Neural cell (in vitro differentiated cells): ENCODE results near the gene GIT2. TPM values are rescaled to one million over a fixed set of nuclear protein-coding genes. Genes with fewer than 3 reads are reported as not detected.

ENCODE experiments used
- H2AFZ ChIP-seq: fragments of 200-600, 300-800 bp; sonication (generic), shearing (Covaris generic); 2 replicates; pipeline ENCODE4 v1.6.0; 2014; ENCODE audit warnings: low read depth, mild to moderate bottlenecking, antibody characterized with exemption, low read length, moderate library complexity
- H3F3A ChIP-seq: fragments of 200-600 bp; shearing (Covaris generic); 2 replicates; pipeline ENCODE4 v1.6.1; 2016; ENCODE audit warnings: mild to moderate bottlenecking, moderate library complexity, mixed read lengths, antibody characterized with exemption, low read length; ENCODE audit not compliant: insufficient read depth, poor library complexity, severe bottlenecking
- H3K27ac ChIP-seq: fragments of 200-600, 300-800 bp; sonication (generic), shearing (Covaris generic); 2 replicates; pipeline ENCODE4 v1.5.1; 2014; ENCODE audit warnings: mild to moderate bottlenecking, low read length, moderate library complexity
- H3K27me3 ChIP-seq: fragments of 300-800, 200-600 bp; sonication (generic), shearing (Covaris generic); 2 replicates; pipeline ENCODE4 v1.6.0; 2014; ENCODE audit warnings: mild to moderate bottlenecking, low read depth, low read length, moderate library complexity; ENCODE audit not compliant: insufficient read depth
- H3K36me3 ChIP-seq: fragments of 300-800, 200-600 bp; sonication (generic), shearing (Covaris generic); 2 replicates; pipeline ENCODE4 v1.5.1; 2014; ENCODE audit warnings: mild to moderate bottlenecking, antibody characterized with exemption, low read length, moderate library complexity; ENCODE audit not compliant: insufficient read depth
- H3K4me2 ChIP-seq: fragments of 300-800, 200-600 bp; sonication (generic), shearing (Covaris generic); 2 replicates; pipeline ENCODE4 v1.6.0; 2014; ENCODE audit warnings: mild to moderate bottlenecking, low read length
- H3K4me3 ChIP-seq: fragments of 300-800, 200-600 bp; sonication (generic), shearing (Covaris generic); 2 replicates; pipeline ENCODE4 v1.5.1; 2014; ENCODE audit warnings: mild to moderate bottlenecking, low read length, moderate library complexity
- H3K79me2 ChIP-seq: fragments of 200-600 bp; shearing (Covaris generic); replicated peaks from 2 replicates; pipeline ENCODE4 v1.6.0; 2014; ENCODE audit warnings: mild to moderate bottlenecking, low read length, moderate library complexity; ENCODE audit not compliant: insufficient read depth
- H3K9ac ChIP-seq: fragments of 300-800, 200-600 bp; sonication (generic), shearing (Covaris generic); 2 replicates; pipeline ENCODE4 v1.6.1; 2016; ENCODE audit warnings: mild to moderate bottlenecking, low read length, mixed read lengths
- H3K9me2 ChIP-seq: fragments of 200-600 bp; shearing (Covaris generic); 2 replicates; pipeline ENCODE4 v1.6.1; 2016; ENCODE audit warnings: mild to moderate bottlenecking, low read length, mixed read lengths; ENCODE audit not compliant: insufficient read depth
- H3K9me3 ChIP-seq: fragments of 200-600, 300-800 bp; sonication (generic), shearing (Covaris generic); 2 replicates; pipeline ENCODE4 v1.6.1; 2016; ENCODE audit warnings: mild to moderate bottlenecking, mixed run types, low read length, moderate library complexity, mixed read lengths
- H4K20me1 ChIP-seq: fragments of 200-600 bp; shearing (Covaris generic); 2 replicates; pipeline ENCODE4 v1.6.1; 2016; ENCODE audit warnings: mild to moderate bottlenecking, mixed run types; ENCODE audit not compliant: insufficient read depth
- EP300 ChIP-seq: fragments of 450-650 bp; conservative IDR thresholded peaks from 2 replicates; pipeline ENCODE4 v1.6.1; 2014; ENCODE audit warnings: antibody characterized with exemption, mild to moderate bottlenecking, moderate library complexity; ENCODE audit not compliant: poor library complexity, severe bottlenecking
- EZH2 ChIP-seq: fragments of 200-600, 300-800 bp; shearing (Covaris generic), sonication (generic); IDR thresholded peaks from 2 replicates; pipeline ENCODE4 v1.6.1; 2014; ENCODE audit warnings: antibody characterized with exemption, low read length, borderline replicate concordance, mild to moderate bottlenecking; ENCODE audit not compliant: insufficient read depth, poor library complexity, severe bottlenecking
- POLR2AphosphoS5 ChIP-seq: IDR thresholded peaks from 2 replicates; pipeline ENCODE4 v1.6.1; 2012
- RAD21 ChIP-seq: fragments of 450-650 bp; conservative IDR thresholded peaks from 2 replicates; pipeline ENCODE4 v1.6.1; 2014; ENCODE audit warnings: antibody characterized with exemption, mild to moderate bottlenecking, moderate library complexity
- SMC3 ChIP-seq: fragments of 450-650 bp; conservative IDR thresholded peaks from 2 replicates; pipeline ENCODE4 v1.6.1; 2014; ENCODE audit warnings: antibody characterized with exemption, mild to moderate bottlenecking, moderate library complexity; ENCODE audit not compliant: poor library complexity
- TAF1 ChIP-seq: IDR thresholded peaks from 2 replicates; pipeline ENCODE4 v1.6.1; 2012; ENCODE audit warnings: low read depth
- polyA plus RNA-seq: library from polyadenylated mRNA; depleted of rRNA; stranded (reverse); fragments of >200 nt; gene quantifications from 2 replicates; pipeline ENCODE4 v1.2.3, GENCODE V29; 2014
- TF ChIP-seq, protein P1 (sequence below): fragments of 450-650 bp; IDR thresholded peaks from 2 replicates; pipeline ENCODE4 v1.5.1; 2014; ENCODE audit warnings: antibody characterized with exemption, mild to moderate bottlenecking, moderate library complexity; ENCODE audit not compliant: poor library complexity, severe bottlenecking
- TF ChIP-seq, protein P2 (sequence below): IDR thresholded peaks from 2 replicates; pipeline ENCODE4 v1.6.1; 2012; ENCODE audit warnings: borderline replicate concordance

GIT2 gene
- polyA plus RNA-seq, 1 donor from 2014 or later = 14.2 TPM

DNA sequence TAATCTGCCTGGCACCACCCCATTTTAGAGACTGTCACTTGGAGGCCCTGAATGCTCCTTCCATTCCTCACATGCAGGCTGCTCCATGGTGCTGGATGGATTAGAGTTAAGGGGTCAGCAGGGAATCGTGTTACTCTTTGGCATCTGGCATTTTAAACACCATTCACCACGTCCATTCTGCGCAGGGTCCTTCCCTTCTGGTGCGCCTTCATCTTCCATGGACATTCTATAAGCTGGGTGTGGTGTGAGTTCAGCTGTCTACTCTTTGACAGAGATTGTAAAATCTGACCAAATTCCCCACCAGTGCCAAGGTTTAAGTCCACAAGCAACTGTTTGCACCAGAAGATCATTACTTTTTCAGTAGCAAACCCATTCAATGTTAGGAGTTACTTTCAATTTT is 47.8 kb downstream of the GIT2 start (continued):
- TF ChIP-seq, protein P1, sequence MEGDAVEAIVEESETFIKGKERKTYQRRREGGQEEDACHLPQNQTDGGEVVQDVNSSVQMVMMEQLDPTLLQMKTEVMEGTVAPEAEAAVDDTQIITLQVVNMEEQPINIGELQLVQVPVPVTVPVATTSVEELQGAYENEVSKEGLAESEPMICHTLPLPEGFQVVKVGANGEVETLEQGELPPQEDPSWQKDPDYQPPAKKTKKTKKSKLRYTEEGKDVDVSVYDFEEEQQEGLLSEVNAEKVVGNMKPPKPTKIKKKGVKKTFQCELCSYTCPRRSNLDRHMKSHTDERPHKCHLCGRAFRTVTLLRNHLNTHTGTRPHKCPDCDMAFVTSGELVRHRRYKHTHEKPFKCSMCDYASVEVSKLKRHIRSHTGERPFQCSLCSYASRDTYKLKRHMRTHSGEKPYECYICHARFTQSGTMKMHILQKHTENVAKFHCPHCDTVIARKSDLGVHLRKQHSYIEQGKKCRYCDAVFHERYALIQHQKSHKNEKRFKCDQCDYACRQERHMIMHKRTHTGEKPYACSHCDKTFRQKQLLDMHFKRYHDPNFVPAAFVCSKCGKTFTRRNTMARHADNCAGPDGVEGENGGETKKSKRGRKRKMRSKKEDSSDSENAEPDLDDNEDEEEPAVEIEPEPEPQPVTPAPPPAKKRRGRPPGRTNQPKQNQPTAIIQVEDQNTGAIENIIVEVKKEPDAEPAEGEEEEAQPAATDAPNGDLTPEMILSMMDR = no peak
- TF ChIP-seq TAF1 = no peak
- no peak for TF ChIP-seq SMC3
- no peak for TF ChIP-seq RAD21

DNA sequence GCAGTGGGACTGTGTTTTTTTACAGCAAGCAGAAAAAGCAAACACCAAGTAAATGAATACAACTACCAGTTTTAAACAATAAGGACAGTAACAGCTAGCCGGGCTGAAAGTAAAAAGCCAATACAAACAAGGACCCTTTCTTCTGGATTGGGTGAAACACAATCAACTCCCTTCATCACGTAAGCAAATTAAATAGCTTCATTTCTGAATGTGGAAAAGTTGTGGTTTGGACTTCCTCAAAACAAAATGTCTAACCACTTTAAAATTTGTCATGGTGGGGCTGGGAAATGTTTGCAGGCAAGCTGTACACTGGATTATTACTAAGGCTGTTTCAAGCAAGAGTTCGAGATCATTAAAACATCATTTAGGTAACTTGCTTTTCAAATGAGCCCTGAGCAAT is 48.6 kb downstream of the GIT2 start:
- no peaks in the 10 kb centered on the region for H3K9me3 ChIP-seq
- no peaks in the 10 kb centered on the region for H3F3A ChIP-seq
- no peaks in the 10 kb centered on the region for H3K79me2 ChIP-seq
- TF ChIP-seq, protein P2, sequence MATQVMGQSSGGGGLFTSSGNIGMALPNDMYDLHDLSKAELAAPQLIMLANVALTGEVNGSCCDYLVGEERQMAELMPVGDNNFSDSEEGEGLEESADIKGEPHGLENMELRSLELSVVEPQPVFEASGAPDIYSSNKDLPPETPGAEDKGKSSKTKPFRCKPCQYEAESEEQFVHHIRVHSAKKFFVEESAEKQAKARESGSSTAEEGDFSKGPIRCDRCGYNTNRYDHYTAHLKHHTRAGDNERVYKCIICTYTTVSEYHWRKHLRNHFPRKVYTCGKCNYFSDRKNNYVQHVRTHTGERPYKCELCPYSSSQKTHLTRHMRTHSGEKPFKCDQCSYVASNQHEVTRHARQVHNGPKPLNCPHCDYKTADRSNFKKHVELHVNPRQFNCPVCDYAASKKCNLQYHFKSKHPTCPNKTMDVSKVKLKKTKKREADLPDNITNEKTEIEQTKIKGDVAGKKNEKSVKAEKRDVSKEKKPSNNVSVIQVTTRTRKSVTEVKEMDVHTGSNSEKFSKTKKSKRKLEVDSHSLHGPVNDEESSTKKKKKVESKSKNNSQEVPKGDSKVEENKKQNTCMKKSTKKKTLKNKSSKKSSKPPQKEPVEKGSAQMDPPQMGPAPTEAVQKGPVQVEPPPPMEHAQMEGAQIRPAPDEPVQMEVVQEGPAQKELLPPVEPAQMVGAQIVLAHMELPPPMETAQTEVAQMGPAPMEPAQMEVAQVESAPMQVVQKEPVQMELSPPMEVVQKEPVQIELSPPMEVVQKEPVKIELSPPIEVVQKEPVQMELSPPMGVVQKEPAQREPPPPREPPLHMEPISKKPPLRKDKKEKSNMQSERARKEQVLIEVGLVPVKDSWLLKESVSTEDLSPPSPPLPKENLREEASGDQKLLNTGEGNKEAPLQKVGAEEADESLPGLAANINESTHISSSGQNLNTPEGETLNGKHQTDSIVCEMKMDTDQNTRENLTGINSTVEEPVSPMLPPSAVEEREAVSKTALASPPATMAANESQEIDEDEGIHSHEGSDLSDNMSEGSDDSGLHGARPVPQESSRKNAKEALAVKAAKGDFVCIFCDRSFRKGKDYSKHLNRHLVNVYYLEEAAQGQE = no peak
- TF ChIP-seq POLR2AphosphoS5 = no peak
- no peak for TF ChIP-seq RAD21
- no peak for TF ChIP-seq EP300
- no peak for TF ChIP-seq EZH2
- no peak overlapping the region for H3K9ac ChIP-seq
- H3K36me3 ChIP-seq = peaks cover 7% of the 10 kb centered on the region
- H3K4me3 ChIP-seq = no peak overlapping the region
- H3K27ac ChIP-seq = no peak overlapping the region
- H3K27me3 ChIP-seq = no peaks in the 10 kb centered on the region
- no peaks in the 10 kb centered on the region for H4K20me1 ChIP-seq
- no peak overlapping the region for H3K4me2 ChIP-seq
- no peak overlapping the region for H2AFZ ChIP-seq
- no peaks in the 10 kb centered on the region for H3K9me2 ChIP-seq

DNA sequence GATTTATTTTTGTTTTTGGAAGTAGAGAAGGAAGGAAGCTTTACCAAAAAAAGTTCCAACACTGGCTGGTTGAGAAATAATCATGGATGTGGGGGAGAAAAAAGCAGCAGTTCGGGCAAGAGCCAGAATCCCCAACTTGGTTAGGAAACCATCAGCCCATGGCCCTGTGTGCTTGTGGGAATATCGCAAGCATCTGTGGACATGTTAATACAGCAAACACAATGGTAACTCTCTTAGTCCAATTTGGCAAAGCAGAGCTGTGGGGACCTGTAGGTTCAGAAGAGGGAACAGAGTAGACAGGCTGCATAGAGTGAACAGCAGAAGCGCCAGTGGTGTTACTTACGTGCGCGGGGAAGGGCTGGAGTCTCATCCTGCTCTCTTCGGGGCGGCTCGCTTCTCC is 49.3 kb downstream of the GIT2 start:
- Histone ChIP-seq H3K27me3 (no peaks in the 10 kb centered on the region), H3K4me3 (no peak overlapping the region), H3K9me3 (no peaks in the 10 kb centered on the region), H3K27ac (no peak overlapping the region), H3K79me2 (no peaks in the 10 kb centered on the region), H3F3A (no peaks in the 10 kb centered on the region), H3K36me3 (peaks cover 7% of the 10 kb centered on the region), H3K4me2 (no peak overlapping the region), H2AFZ (no peak overlapping the region), H3K9ac (no peak overlapping the region), H3K9me2 (no peaks in the 10 kb centered on the region), H4K20me1 (no peaks in the 10 kb centered on the region)
- TF ChIP-seq TAF1 = no peak
- no peak for TF ChIP-seq EZH2

DNA sequence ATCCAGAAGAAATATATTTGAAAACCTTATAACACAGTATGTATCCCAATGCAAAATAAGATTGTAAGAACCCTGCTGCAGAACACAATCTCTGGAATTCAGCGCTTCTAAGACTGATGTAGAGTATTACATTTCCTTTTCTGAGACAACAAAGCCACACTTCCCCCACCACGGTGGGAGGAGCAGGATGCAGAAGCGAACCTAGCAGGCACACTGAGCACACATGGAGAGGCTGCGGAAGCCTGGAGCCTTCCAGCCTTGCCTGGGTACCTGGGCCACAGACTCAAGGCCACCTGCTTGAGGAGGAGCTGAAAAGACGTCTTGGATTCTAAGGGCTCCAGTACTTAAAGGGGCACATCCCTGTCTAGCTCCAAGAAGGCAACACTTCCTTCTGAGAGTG is 49.7 kb downstream of the GIT2 start:
- peaks cover 7% of the 10 kb centered on the region for H3K36me3 ChIP-seq
- H3F3A ChIP-seq = no peaks in the 10 kb centered on the region
- no peaks in the 10 kb centered on the region for H3K9me3 ChIP-seq
- no peaks in the 10 kb centered on the region for H4K20me1 ChIP-seq
- no peak overlapping the region for H2AFZ ChIP-seq
- H3K79me2 ChIP-seq = no peaks in the 10 kb centered on the region
- H3K4me2 ChIP-seq = no peak overlapping the region
- no peaks in the 10 kb centered on the region for H3K9me2 ChIP-seq
- H3K27ac ChIP-seq = no peak overlapping the region
- no peak overlapping the region for H3K9ac ChIP-seq
- no peaks in the 10 kb centered on the region for H3K27me3 ChIP-seq
- no peak for TF ChIP-seq EZH2
- no peak for TF ChIP-seq POLR2AphosphoS5
- TF ChIP-seq RAD21 = no peak
- H3K4me3 ChIP-seq = no peak overlapping the region
